ELF-1 (cell line): ENCODE results near the gene ELL2.

Experiments used
- DNase-seq: peaks from one replicate; pipeline ENCODE4 v3.0.0-alpha.2; 2016; ENCODE audit warnings: low read depth, low spot score

ELL2 gene

GRCh38 chr5:95983509-95983908, 21.9 kb upstream of the ELL2 start:
- DNase-seq, result no peak

GRCh38 chr5:95983080-95983479, 21.4 kb upstream of the ELL2 start:
- no peak for DNase-seq

GRCh38 chr5:95976606-95977005, 15.0 kb upstream of the ELL2 start:
- no peak for DNase-seq

- no peak for DNase-seq
These were observed 14.1 kb upstream of the ELL2 start for GRCh38 chr5:95975703-95976102.

- DNase-seq, result peak; percentile 5
These were observed 12.2 kb upstream of the ELL2 start for GRCh38 chr5:95973793-95974325.

GRCh38 chr5:95972196-95972595, 10.5 kb upstream of the ELL2 start:
- no peak for DNase-seq

- no peak for DNase-seq
These were observed 8.7 kb upstream of the ELL2 start for GRCh38 chr5:95970359-95970704.

- DNase-seq, result no peak
These were observed 8.2 kb upstream of the ELL2 start for GRCh38 chr5:95969651-95970358.

GRCh38 chr5:95969055-95969454, 7.4 kb upstream of the ELL2 start:
- no peak for DNase-seq

- DNase-seq, result no peak
These were observed 5.6 kb upstream of the ELL2 start for GRCh38 chr5:95967236-95967635.

- no peak for DNase-seq
These were observed 4.4 kb upstream of the ELL2 start for GRCh38 chr5:95966005-95966404.

GRCh38 chr5:95963650-95964410, 2.2 kb upstream of the ELL2 start:
- DNase-seq, result peak; percentile 47

- DNase-seq, result peak; percentile 64
These were observed 1.1 kb upstream of the ELL2 start for GRCh38 chr5:95962785-95963184.

- DNase-seq, result no peak
These were observed 773 bp upstream of the ELL2 start for GRCh38 chr5:95962475-95962773.

GRCh38 chr5:95960667-95961616, 709 bp downstream of the ELL2 start:
- peak; percentile 88 for DNase-seq

- DNase-seq, result no peak
These were observed 1.6 kb downstream of the ELL2 start for GRCh38 chr5:95959888-95960666.

- peak; percentile 56 for DNase-seq
These were observed 2.4 kb downstream of the ELL2 start for GRCh38 chr5:95959051-95959887.

- no peak for DNase-seq
These were observed 3.2 kb downstream of the ELL2 start for GRCh38 chr5:95958310-95959014.

- DNase-seq, result no peak
These were observed 4.0 kb downstream of the ELL2 start for GRCh38 chr5:95957561-95958203.
